Measurements from ENCODE around the gene RNF8. TPM values are rescaled to one million over a fixed set of nuclear protein-coding genes. Genes with fewer than 3 reads are reported as not detected.

The RNF8 gene
- total RNA-seq, 1 experiment from 2014 or later: 23.6 TPM

GRCh38 chr6:37357288-37357687 lies 3.5 kb downstream of the RNF8 start:
- DNase-seq (ENCODE audit: low read depth): no peak

DNA sequence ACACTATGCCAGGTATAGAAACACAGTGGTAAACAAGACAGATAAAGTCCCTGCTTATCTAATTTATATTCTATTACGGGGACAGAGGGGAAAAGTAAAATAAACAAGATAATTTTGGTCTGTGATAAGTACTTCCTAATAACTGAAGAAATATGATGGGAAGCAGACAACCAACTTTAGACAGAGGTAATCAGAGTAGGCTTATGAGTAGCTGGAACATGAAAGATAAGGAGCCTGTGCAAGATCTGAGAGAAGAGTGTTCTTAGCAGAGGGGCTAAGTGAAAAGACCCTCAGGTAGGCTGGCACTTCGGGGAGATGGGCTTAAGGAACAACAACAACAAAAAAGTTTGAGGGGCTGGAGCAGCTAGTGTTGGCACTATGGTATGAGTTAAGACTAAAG lies 4.1 kb downstream of the RNF8 start:
- no peak for DNase-seq (ENCODE audit: low read depth)

DNA sequence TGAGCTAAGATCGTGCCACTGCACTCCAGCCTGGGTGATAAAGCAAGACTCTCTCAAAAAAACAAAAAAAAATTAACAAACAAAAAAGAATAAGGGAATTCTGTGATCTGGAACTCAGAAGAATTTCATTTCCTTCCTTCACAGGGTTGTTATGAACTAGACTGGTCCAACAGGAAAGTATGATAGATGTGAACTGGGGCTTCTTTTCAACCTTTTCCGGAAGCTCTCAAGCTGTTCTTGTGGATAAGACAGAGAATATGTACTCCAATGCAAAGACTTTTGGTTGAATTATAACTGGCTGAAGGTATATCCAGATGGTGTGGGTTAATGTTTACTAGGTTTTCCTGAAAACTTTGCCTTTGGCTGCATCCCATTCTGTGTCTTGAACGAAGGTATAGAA lies 5.3 kb downstream of the RNF8 start:
- DNase-seq (ENCODE audit: low read depth): no peak

GRCh38 chr6:37362101-37362828 lies 8.5 kb downstream of the RNF8 start:
- no peak for DNase-seq (ENCODE audit: low read depth)

DNA sequence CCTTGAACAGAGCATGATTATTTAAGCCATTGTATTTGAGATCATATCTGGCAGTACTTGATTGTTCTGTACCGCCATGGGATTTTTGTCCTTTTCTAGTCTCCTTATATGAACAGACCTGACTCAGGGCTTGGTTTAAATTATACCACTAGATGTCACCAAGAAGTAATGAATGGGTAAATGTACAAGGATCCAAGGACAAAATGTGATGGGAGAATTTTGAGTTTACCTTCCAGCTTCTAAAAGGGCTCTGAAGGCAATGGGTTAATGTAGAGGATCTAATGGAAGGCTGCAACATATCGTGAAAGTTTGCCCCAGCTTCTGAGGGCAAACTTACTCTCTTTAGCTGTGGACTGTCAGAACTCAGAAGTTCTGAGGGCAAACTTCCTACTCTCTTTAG lies 12.0 kb downstream of the RNF8 start:
- peak; percentile 24 for DNase-seq (ENCODE audit: low read depth)

DNA sequence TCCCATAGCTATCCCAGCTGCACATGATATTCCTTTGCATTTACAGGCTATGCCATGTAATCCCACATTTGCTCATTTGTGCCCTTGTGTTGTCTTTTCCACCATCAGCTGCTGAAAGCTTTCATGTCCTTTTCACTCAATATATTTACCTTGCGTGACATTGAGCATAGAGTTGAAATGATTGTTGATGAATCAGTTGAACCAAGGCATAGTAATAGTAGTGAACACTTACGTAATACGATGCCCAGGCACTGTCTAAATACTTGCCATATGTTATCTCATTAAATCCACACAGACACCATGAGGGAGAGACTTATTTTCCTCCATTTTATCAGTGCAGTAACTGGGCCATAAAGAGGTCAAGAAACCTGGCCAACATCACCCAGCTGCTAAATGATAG lies 13.1 kb downstream of the RNF8 start:
- peak; percentile 8 for DNase-seq (ENCODE audit: low read depth)

DNA sequence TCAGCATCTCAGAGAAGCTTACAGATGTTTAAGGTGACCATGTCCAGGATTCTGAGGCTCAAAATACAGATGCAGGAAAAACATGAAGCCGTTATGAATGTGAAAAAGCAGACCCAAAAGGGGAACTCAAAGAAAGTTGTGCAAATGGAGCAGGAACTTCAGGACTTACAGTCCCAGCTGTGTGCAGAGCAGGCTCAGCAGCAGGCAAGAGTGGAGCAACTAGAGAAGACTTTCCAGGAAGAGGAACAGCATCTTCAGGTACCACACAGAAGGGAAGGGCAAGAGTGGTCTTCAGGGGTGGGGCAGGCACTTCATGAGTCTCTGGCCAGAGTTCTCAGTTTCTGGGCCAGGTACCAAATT lies 15.2 kb downstream of the RNF8 start:
- no peak for DNase-seq (ENCODE audit: low read depth)

DNA sequence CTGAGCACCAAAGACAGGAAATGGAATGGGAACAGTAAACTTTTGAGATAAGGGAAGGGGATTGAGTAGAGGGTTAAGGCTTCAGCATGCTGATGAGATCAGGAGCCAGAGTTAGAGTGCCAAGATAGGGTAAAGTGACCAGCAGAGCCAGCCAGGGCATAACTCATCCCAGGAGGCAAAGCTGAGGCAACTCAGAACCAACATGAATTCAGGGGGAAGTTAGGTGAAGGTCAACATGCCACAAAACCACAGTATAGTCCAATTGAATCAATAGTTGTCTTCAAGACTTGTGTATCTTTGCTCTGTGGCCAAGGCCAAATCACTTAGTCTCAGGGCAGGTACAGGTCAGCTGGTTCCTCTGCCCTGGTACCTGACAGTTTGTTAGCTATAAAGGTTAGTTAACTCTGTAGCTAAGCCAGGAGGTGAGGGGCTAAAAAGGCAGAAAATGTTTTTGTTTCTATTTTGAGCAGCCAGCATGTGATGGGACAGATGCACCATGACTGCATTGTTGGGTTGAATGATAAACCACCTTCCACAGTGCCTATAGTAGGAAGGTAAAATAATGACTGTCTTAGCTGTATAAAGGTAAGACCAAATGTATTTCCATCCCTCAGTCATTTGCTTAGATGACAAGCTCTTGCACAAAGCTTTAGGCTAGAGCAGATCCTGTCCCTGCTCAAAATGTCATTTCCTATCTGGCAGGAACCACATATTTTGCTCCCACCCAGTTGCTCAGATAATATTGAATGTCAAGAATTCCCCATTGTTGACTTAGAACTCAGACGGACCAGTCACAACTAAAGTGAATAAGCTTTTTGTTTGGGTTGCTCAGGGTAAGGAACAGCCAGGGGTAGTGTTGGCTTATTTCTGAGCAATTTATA lies 15.8 kb downstream of the RNF8 start:
- DNase-seq (ENCODE audit: low read depth): no peak

- DNase-seq (ENCODE audit: low read depth): no peak
Measured at GRCh38 chr6:37371154-37372083, 17.6 kb downstream of the RNF8 start.

- DNase-seq (ENCODE audit: low read depth): no peak
Measured at GRCh38 chr6:37372116-37372515, 18.3 kb downstream of the RNF8 start.

DNA sequence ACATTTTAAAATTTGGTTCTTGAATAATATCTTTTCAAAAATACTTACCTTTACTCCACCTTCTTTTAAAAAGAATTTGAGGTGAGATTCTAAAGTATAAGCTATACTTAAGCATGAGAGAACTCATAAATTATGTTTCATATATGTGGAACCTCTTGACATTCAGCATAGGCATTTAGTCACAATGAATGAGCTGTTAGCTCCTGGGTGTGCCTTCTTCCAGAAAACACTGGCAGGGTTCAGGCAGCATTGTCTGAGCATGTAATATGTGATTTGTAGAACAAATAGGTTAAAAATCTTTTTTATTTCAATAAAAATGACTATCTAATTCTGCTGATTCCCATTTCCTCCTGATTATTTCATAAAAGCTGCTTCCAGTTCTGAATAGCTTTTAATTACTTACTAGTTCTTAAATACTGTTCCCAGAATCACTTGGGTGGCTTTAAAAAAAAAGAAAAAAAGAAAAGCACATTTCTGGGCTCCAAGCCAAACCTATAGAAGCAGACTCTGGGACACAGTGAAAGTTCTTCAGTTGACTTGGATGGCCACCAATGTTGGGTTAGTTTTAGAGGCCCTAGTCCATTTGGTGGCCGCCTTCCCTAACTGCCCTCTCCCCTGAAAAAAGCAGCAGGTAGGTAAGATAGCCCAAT lies 20.2 kb downstream of the RNF8 start:
- no peak for DNase-seq (ENCODE audit: low read depth)

- DNase-seq (ENCODE audit: low read depth): no peak
Measured at GRCh38 chr6:37375376-37375775, 21.6 kb downstream of the RNF8 start.

GRCh38 chr6:37376078-37376743 lies 22.4 kb downstream of the RNF8 start:
- DNase-seq (ENCODE audit: low read depth): no peak

DNA sequence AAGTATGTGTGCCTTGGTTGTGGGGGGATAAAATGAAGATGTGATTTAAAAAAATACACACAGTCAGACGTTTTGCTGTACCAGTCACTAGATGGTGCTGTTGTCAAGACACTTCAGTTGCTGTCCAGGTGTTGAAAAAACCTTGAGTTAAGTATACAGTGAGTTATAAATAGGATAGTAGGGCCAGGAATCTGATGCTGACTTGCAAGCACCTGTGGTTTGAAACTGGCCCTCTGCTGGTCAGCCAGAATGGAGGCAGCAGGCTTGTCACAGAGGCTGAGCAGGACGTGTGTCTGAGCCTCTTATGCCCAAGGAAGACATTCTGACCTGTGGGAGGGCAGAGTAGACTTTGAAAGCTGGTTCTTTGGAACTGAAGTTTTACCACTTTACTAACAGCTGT lies 27.8 kb downstream of the RNF8 start:
- DNase-seq (ENCODE audit: low read depth): peak; percentile 46

GRCh38 chr6:37382994-37383765 lies 29.4 kb downstream of the RNF8 start:
- no peak for DNase-seq (ENCODE audit: low read depth)

GRCh38 chr6:37388578-37388977 lies 34.8 kb downstream of the RNF8 start:
- DNase-seq (ENCODE audit: low read depth): no peak

DNA sequence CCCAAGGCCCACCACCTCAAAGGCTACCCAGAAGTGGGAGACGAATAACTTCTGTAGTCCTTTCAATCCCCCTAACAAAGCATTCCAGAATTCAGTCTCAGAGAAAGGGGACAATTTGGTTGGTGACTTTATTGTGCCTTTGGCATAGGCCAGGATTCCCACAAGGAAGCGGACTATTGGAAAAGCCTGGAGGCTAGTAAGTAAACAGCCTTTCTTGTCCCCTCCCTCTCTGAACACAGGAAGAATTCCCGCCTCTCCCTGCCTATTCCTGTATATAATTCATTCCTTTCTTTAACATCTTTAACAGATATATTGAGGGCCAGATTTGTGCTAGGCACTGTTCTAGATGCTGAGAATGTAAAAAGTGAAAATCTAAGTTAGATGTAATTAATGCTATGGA lies 36.1 kb downstream of the RNF8 start:
- no peak for DNase-seq (ENCODE audit: low read depth)

DNA sequence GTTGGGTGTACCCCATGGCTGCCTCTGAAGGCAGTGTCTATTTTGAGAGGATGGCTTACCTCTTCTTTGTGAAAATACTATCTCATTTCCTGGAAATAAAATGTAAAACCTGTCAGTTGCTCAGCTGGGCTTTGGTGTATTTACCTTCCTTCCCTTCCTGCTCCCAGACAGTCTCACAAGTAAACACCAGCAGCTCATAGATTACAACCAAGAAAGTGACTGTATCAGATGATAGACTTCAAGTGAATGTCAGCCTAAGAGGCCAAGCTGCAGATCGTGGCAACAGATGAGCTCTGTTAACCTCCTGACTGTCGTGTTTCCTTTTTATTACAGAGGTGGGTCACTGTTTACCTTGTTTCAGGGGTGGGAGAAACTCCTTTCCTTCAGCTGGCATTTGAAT lies 37.3 kb downstream of the RNF8 start:
- no peak for DNase-seq (ENCODE audit: low read depth)

- DNase-seq (ENCODE audit: low read depth): no peak
Measured at GRCh38 chr6:37392821-37393220, 39.0 kb downstream of the RNF8 start.

DNA sequence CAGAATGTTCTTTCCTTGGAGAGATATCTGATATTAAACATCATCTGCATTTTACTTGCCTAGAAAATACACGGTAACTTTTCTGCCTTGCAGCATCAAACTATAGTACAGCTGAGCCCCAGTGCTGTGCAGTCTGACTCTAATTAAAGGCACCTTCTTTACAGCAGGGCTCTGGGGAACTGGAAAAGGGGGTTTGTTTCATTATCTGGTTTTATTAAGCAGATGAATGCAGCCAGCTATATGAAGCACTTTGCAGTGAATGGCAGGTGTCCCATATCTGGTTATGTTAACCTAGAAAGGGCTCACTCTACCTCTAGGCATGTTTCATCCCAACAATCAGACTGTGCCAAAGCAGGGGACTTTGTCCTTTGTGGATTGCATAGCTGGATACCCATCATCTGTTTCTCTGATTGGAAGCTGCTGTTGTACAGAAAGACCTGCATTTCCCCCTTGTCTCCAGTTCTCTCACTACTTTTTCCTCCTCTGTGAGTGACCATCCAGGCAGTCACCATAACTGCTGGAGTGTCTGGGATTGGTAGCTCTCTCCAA lies 39.7 kb downstream of the RNF8 start:
- no peak for DNase-seq (ENCODE audit: low read depth)
